Osteocyte (in vitro differentiated cells): ENCODE results near the gene CEP70. TPM values are rescaled to one million over a fixed set of nuclear protein-coding genes. Genes with fewer than 3 reads are reported as not detected.
A peak's percentile ranks its signal among the peaks of the same experiment; 100 is the strongest.

Experiments
- DNase-seq: peaks from one replicate; pipeline ENCODE4 v3.0.0; 2021; ENCODE audit warnings: mixed read lengths; ENCODE audit not compliant: unreplicated experiment; ENCODE audit errors: extremely low spot score
- H3K27ac Mint-ChIP-seq: one replicate; pipeline ENCODE4 v1.8.0; 2021; ENCODE audit warnings: mild to moderate bottlenecking, mixed read lengths; ENCODE audit not compliant: unreplicated experiment
- H3K27me3 Mint-ChIP-seq: one replicate; pipeline ENCODE4 v1.8.0; 2021; ENCODE audit warnings: mixed read lengths; ENCODE audit not compliant: unreplicated experiment
- H3K36me3 Mint-ChIP-seq: one replicate; pipeline ENCODE4 v1.8.0; 2021; ENCODE audit warnings: mixed read lengths; ENCODE audit not compliant: unreplicated experiment
- H3K4me1 Mint-ChIP-seq: one replicate; pipeline ENCODE4 v1.8.0; 2021; ENCODE audit warnings: mixed read lengths; ENCODE audit not compliant: unreplicated experiment
- H3K4me3 Mint-ChIP-seq: one replicate; pipeline ENCODE4 v1.8.0; 2021; ENCODE audit warnings: mild to moderate bottlenecking, moderate library complexity, mixed read lengths; ENCODE audit not compliant: unreplicated experiment
- H3K9me3 Mint-ChIP-seq: one replicate; pipeline ENCODE4 v1.8.0; 2021; ENCODE audit warnings: mixed read lengths; ENCODE audit not compliant: unreplicated experiment
- total RNA-seq: library from RNA; stranded (reverse); gene quantifications from 2 replicates; pipeline ENCODE4 v1.2.1, GENCODE V29; 2021
- TF ChIP-seq, protein P1 (sequence below): fragments of 200-600 bp; sonication (generic); IDR thresholded peaks from 2 replicates; pipeline ENCODE4 v1.5.0; 2021; ENCODE audit warnings: antibody characterized with exemption, mild to moderate bottlenecking, moderate library complexity

Gene CEP70
- total RNA-seq, 1 donor from 2014 or later: 16.0 TPM

DNA sequence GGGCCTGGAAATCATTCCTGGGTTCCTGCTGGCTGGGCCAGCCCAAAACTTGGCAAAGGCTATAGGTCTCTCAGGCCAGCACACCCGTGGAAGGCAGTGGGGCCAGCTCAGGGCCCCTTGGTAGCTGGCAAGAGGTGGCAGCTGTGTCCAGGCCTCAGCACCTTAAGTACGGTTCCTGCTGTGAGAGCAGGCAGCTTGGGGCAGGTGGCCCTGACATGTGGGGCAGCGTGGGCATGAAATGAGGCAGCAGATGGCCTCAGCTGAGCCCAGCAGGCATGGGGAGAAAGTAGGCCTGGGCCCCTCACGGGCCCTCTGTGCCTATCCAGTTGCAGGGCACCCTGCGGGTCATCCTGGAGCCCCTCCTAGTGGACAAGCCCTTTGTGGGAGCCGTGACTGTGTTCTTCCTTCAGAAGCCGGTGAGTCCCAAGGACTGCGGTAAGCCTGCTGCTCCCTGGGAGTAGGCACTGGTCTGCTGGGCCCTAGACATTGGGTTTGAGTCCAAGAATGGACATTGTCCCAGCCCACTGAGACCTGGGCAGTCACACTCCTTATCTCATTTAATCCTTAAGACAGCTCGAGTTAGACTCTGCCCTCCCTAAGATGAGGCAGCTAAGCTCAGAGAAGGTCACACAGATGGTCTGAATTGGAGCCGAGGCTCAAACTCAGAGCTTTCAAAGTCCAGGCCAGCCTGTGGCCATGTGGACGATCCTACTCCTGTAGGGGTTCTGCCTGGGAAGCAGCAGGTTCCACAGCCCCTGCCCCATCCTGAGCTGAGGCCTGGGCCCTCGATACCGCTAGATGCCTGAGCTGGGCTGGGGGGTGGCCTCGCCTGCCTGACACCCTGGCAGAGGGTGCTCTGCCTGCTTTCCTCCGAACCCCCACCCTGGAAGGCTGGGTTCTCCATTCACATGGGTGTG lies 134.2 kb downstream of the CEP70 start:
- no peaks in the 10 kb centered on the region for H3K4me1 Mint-ChIP-seq
- peaks cover 8% of the 10 kb centered on the region for H3K27me3 Mint-ChIP-seq
- H3K36me3 Mint-ChIP-seq: no peaks in the 10 kb centered on the region
- no peak overlapping the region for H3K4me3 Mint-ChIP-seq
- DNase-seq: peak; percentile 77
- no peaks in the 10 kb centered on the region for H3K9me3 Mint-ChIP-seq
- no peak overlapping the region for H3K27ac Mint-ChIP-seq
- TF ChIP-seq, protein P1, sequence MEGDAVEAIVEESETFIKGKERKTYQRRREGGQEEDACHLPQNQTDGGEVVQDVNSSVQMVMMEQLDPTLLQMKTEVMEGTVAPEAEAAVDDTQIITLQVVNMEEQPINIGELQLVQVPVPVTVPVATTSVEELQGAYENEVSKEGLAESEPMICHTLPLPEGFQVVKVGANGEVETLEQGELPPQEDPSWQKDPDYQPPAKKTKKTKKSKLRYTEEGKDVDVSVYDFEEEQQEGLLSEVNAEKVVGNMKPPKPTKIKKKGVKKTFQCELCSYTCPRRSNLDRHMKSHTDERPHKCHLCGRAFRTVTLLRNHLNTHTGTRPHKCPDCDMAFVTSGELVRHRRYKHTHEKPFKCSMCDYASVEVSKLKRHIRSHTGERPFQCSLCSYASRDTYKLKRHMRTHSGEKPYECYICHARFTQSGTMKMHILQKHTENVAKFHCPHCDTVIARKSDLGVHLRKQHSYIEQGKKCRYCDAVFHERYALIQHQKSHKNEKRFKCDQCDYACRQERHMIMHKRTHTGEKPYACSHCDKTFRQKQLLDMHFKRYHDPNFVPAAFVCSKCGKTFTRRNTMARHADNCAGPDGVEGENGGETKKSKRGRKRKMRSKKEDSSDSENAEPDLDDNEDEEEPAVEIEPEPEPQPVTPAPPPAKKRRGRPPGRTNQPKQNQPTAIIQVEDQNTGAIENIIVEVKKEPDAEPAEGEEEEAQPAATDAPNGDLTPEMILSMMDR: no peak

DNA sequence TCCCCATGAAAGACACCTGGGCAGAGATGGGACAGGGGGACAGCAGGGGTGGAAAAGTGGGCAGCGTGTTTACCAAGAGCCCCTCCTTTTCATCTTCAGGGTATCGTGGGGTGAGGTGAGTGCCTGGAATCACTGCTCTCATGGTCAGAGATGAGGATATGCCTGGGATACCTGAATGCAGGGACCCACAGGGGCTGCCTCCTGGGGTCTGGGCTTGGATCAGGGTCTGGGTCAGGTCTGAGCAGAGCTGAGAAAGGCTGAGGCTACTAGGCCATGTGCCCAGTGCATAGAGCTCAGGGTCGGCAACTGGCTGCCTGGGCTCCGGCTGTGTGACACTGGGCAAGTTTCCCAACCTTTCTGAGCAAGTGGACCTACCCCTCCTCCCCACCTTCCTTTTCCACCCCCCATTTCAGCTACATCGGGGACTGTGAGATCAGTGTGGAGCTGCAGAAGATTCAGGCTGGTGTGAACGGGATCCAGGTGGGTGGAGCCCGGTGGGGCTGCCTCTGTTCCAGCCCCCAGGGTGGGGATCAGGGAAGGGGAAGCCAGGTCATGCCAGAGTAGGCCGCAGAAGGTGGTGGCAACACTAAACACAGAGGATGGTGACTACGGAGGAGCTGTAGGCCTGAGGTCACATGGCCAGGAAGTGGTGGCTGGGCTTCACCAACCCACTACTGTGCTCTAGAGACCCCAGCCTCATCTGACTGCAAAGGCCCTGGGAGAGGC lies 135.1 kb downstream of the CEP70 start:
- Mint-ChIP-seq H3K27ac (no peak overlapping the region), H3K4me3 (no peak overlapping the region), H3K36me3 (no peaks in the 10 kb centered on the region)

DNA sequence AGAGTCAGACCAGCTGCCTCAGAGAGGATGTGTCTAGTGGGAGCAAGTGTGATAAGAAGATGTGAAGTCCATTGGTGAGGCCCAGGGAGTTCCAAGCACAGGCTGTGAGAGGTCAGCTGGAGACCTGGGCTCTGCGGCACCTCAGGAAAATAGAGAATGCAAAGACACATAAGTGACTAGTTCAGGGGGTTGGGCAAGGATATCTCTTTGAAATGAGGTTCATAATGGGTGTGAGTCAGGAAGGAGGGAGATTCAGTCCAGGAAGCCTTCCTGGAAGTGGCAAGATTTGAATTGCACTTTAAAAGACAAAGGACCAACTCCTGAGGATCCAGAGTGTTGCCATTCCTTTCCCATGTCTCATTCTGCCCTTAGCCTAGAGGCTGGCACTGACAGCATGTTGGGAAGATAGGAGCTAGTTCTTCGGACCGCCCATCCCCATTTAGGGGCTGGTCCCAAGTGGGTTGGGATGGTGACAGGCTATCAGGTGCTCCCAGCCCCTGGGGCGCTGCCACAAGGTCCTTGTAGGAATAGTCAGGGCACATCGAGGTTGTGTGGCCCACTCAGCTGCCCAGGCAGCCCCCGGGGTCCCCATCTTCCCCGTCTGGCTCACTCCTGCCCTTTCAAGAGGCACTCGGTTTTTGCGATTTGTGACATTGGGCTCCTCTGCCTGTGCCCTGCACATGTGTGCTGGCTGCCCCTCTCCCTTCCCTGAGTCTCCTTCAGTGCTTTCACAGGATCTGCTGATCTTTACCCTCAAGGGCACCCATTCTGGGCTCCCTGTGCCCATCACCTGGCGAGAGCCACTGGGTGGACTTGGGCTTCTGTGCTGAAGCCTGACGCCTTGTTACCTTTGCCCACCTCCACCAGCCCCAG lies 136.0 kb downstream of the CEP70 start:
- peaks cover 6% of the 10 kb centered on the region for H3K27me3 Mint-ChIP-seq
- no peaks in the 10 kb centered on the region for H3K9me3 Mint-ChIP-seq
- no peak overlapping the region for H3K27ac Mint-ChIP-seq
- TF ChIP-seq, protein P1: no peak
- no peaks in the 10 kb centered on the region for H3K36me3 Mint-ChIP-seq
- H3K4me3 Mint-ChIP-seq: no peak overlapping the region
- DNase-seq: peak; percentile 40
- H3K4me1 Mint-ChIP-seq: no peaks in the 10 kb centered on the region

More for the DNA sequence above, 135.1 kb downstream of the CEP70 start:
- DNase-seq: peak; percentile 75
- Mint-ChIP-seq H3K4me1 (no peaks in the 10 kb centered on the region), H3K9me3 (no peaks in the 10 kb centered on the region), H3K27me3 (peaks cover 8% of the 10 kb centered on the region)
- TF ChIP-seq, protein P1: no peak

DNA sequence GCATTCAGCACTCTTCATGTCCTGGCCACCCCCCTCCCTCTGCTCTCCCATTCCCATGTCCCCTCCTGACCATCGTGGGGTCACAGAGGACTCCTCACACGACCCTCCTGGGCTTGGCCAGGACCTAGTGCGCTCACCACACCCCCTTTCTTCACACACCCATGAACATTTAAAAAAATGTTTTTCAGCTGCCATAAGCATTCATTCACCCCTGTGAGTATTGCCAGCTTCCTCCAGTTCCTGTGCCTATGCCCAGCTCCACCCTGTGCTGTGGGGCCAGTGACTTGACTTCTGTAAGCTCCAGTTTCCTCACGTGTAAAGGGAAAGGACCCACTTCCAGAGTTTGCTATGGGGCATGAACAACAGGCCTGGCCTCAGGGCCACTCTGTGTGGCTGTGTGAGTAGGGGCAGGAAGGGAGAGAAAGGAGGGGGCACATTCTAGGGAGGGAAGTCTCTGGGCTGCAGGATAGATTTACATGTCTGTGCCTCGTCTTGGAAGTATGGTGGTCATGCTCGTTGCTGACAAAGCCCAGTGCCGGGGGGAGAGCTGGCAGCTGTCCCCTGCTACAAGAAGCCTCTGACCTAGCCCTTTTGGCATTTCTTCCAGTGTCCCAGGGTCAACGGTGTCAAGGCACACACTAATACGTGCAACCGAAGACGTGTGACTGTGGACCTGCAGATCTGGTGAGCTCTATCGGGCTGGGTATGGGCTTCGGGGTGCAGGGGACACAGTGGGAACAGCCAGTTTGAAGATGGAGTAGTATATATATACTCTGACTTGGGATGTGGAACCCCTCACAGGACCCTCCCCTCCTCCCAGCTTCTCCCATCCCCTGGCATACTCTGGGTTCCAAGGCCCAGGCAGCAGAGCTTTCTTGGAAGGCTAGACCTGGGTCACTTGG lies 136.8 kb downstream of the CEP70 start:
- Mint-ChIP-seq H3K4me3 (no peak overlapping the region), H3K4me1 (no peaks in the 10 kb centered on the region), H3K9me3 (no peaks in the 10 kb centered on the region), H3K27me3 (peaks cover 6% of the 10 kb centered on the region), H3K27ac (no peak overlapping the region), H3K36me3 (no peaks in the 10 kb centered on the region)
- DNase-seq: no peak
- TF ChIP-seq, protein P1: no peak
